BLaER1 (cell line): ENCODE results near the gene DAPK2.

Experiments
- H3K27ac ChIP-seq: shearing (Covaris generic); formaldehyde crosslinking; 2 replicates; pipeline ENCODE4 v1.8.1; 2022
- H3K27me3 ChIP-seq: shearing (Covaris generic); formaldehyde crosslinking; 2 replicates; pipeline ENCODE4 v1.8.1; 2022
- H3K36me3 ChIP-seq: shearing (Covaris generic); formaldehyde crosslinking; 2 replicates; pipeline ENCODE4 v1.8.1; 2022
- H3K4me1 ChIP-seq: shearing (Covaris generic); formaldehyde crosslinking; 2 replicates; pipeline ENCODE4 v1.8.1; 2022
- H3K4me2 ChIP-seq: shearing (Covaris generic); formaldehyde crosslinking; 2 replicates; pipeline ENCODE4 v1.8.1; 2022
- H3K4me3 ChIP-seq: shearing (Covaris generic); formaldehyde crosslinking; 2 replicates; pipeline ENCODE4 v1.8.1; 2022
- H3K9ac ChIP-seq: shearing (Covaris generic); formaldehyde crosslinking; 2 replicates; pipeline ENCODE4 v1.8.1; 2022
- H3K9me3 ChIP-seq: shearing (Covaris generic); formaldehyde crosslinking; 2 replicates; pipeline ENCODE4 v1.8.1; 2022
- H4K20me1 ChIP-seq: shearing (Covaris generic); formaldehyde crosslinking; 2 replicates; pipeline ENCODE4 v1.8.1; 2022
- Cebpa-rat ChIP-seq: shearing (Covaris generic); IDR thresholded peaks from 2 replicates; pipeline ENCODE4 v1.8.1; 2022

DAPK2 gene

DNA sequence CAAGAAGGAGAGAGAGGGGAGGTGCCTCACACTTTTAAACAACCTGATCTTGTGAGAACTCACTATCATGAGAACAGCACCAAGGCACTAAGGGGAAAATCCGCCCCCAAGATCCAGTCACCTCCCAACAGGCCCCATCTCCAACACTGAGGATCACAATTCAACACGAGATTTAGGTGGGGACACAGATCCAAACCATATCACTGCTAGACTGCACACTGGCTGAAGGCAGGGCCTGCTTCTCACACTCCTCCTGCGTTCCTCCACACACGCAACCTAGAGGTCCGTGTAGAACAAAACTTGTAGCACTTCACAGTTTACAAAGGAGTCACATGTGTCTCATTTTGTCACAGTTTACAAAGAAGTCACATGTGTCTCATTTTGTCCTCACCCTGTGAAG, 97.8 kb downstream of the DAPK2 start:
- no peaks in the 10 kb centered on the region for H4K20me1 ChIP-seq
- TF ChIP-seq Cebpa-rat: no peak
- peaks cover 11% of the 10 kb centered on the region for H3K4me1 ChIP-seq
- no peak overlapping the region for H3K27ac ChIP-seq
- no peak overlapping the region for H3K4me3 ChIP-seq
- no peak overlapping the region for H3K9ac ChIP-seq
- peak overlapping the region; percentile 48 for H3K4me2 ChIP-seq
- H3K9me3 ChIP-seq: no peaks in the 10 kb centered on the region
- no peaks in the 10 kb centered on the region for H3K36me3 ChIP-seq
- H3K27me3 ChIP-seq: no peaks in the 10 kb centered on the region

DNA sequence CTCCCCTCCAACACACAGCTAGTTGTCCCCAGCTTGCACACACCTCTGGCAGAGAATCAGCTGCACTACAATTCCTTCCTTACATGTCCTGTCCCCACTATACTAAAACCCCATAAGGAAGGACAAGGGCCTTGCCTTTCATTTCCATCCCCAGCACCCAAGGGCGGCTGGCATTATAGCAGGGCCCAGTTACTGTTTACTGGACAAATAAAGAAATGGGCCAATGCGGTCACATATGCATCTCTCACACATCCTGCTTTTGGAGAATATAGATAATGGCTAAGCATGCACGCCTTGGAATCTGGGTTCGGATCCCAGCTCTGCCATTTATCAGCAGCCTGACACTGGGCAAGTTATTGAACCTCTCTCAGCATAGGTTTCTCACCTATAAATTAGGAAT, 99.1 kb downstream of the DAPK2 start:
- H3K4me3 ChIP-seq: no peak overlapping the region
- H3K27me3 ChIP-seq: no peaks in the 10 kb centered on the region
- peaks cover 11% of the 10 kb centered on the region for H3K4me1 ChIP-seq
- no peaks in the 10 kb centered on the region for H3K36me3 ChIP-seq
- H4K20me1 ChIP-seq: no peaks in the 10 kb centered on the region
- no peak for TF ChIP-seq Cebpa-rat
- H3K4me2 ChIP-seq: no peak overlapping the region
- H3K27ac ChIP-seq: no peak overlapping the region
- no peak overlapping the region for H3K9ac ChIP-seq
- H3K9me3 ChIP-seq: no peaks in the 10 kb centered on the region

DNA sequence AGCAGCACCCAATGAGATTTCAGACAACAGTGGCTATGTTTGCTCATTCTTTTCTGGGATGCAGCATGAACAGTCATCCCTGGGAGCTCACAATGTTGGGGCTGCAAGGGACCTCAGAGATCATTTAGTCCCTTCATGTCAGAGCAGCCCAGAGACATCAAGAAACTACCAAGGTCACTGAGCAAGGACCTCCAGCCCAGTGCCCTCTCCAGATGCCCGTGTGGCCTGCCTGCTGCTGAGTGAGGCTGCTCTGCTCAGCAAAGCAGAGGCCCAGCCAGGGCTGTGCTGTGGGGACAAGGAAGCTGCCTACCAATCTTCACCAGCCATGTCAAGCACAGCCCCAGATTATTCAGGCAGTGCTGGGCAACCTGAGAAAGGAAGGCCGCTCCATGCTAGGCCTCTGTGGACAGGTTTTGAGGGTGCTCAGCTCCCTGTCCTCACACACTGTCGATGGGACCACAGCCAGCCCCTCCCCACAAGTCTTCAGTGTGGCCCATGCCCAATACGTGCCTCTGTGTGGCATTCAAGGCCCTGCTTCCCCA, 99.7 kb downstream of the DAPK2 start:
- Histone ChIP-seq H3K4me2 (no peak overlapping the region), H3K9ac (no peak overlapping the region), H3K4me3 (no peak overlapping the region), H3K36me3 (no peaks in the 10 kb centered on the region), H3K4me1 (peaks cover 11% of the 10 kb centered on the region), H3K27me3 (no peaks in the 10 kb centered on the region), H3K27ac (no peak overlapping the region), H3K9me3 (no peaks in the 10 kb centered on the region), H4K20me1 (no peaks in the 10 kb centered on the region)
- no peak for TF ChIP-seq Cebpa-rat

DNA sequence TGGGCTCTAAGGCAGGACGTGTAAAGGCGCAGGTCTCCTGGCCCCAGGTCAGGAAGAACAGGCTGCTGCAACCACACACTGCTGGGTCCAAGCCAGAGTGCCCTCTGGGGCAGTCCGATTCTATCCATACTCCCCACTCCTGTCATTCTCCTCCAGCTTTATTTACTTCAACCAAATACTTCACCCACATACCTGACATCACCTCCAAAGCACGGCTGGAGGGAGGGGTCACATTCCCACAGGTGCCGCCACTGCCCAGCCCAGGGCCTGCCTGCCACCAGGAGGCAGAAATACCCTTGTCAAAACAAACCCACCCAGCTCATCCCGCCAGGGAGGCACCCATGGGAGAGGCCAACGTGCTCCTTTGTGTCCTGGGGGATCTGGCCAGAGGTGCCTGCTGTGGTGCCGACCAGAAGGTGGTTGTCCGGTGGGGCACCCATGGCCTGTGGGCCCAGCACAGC, 100.4 kb downstream of the DAPK2 start:
- Histone ChIP-seq H3K9me3 (no peaks in the 10 kb centered on the region), H3K9ac (no peak overlapping the region), H3K27ac (no peak overlapping the region), H3K4me1 (peaks cover 11% of the 10 kb centered on the region), H3K4me2 (no peak overlapping the region), H3K36me3 (no peaks in the 10 kb centered on the region), H4K20me1 (no peaks in the 10 kb centered on the region), H3K4me3 (no peak overlapping the region), H3K27me3 (no peaks in the 10 kb centered on the region)
- TF ChIP-seq Cebpa-rat: no peak

DNA sequence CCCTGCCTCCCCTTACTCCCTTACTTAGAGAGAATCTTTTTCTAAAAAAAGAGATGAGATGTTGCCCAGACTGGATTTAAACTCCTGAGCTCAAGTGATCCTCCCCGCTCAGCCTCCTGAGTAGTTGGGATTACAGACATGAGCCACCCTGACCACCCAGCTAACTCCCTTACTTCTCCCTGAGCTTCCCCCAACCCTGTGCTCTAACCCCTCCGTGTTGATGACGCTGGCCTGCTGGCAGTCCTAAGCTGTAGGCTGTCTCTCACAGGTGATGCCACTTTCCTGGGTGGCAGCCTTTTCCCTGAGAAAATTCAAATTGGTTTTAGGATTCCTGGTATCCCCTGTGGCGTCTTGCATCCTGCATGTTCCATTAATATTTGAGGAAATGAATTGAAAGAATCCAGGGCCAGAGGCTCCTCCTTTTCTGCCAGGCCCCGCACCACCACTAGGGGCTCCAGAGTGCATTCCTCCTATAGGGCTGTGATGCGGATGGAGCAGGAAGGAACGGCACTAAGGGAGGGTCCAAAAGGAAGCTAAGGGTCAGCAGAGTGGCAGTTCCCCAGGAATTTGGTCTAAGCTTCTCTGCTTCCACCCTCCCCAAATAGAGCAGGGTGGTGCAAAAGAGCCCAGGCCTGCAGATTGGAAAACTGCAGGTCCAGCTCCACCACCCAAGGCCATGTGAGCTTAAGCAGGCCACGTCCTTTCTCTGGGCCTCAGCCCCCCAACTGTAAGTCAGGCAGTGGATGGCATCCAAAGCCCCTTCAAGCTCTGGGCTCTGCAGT, 101.1 kb downstream of the DAPK2 start:
- no peaks in the 10 kb centered on the region for H3K36me3 ChIP-seq
- no peak overlapping the region for H3K4me3 ChIP-seq
- no peaks in the 10 kb centered on the region for H3K9me3 ChIP-seq
- no peak for TF ChIP-seq Cebpa-rat
- H3K4me2 ChIP-seq: no peak overlapping the region
- H3K4me1 ChIP-seq: peaks cover 11% of the 10 kb centered on the region
- H3K9ac ChIP-seq: no peak overlapping the region
- no peaks in the 10 kb centered on the region for H3K27me3 ChIP-seq
- H4K20me1 ChIP-seq: no peaks in the 10 kb centered on the region
- no peak overlapping the region for H3K27ac ChIP-seq

DNA sequence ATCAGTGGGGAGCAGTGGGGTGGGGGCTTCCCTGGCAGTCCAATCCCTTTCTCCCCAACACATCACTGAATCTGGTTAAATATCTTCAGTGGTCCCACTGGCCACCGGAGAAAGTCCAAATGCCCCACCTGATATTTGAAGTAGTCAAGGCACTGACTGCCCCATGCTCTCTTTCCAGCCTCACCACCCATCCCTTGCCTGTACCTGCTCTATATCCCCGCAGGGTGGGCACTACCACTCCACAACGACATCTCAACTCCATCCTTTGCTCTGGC, 101.7 kb downstream of the DAPK2 start:
- no peak overlapping the region for H3K4me2 ChIP-seq
- no peak overlapping the region for H3K4me3 ChIP-seq
- H3K9ac ChIP-seq: no peak overlapping the region
- H4K20me1 ChIP-seq: no peaks in the 10 kb centered on the region
- peaks cover 15% of the 10 kb centered on the region for H3K4me1 ChIP-seq
- no peaks in the 10 kb centered on the region for H3K36me3 ChIP-seq
- H3K27me3 ChIP-seq: no peaks in the 10 kb centered on the region
- no peaks in the 10 kb centered on the region for H3K9me3 ChIP-seq
- H3K27ac ChIP-seq: no peak overlapping the region
- no peak for TF ChIP-seq Cebpa-rat

DNA sequence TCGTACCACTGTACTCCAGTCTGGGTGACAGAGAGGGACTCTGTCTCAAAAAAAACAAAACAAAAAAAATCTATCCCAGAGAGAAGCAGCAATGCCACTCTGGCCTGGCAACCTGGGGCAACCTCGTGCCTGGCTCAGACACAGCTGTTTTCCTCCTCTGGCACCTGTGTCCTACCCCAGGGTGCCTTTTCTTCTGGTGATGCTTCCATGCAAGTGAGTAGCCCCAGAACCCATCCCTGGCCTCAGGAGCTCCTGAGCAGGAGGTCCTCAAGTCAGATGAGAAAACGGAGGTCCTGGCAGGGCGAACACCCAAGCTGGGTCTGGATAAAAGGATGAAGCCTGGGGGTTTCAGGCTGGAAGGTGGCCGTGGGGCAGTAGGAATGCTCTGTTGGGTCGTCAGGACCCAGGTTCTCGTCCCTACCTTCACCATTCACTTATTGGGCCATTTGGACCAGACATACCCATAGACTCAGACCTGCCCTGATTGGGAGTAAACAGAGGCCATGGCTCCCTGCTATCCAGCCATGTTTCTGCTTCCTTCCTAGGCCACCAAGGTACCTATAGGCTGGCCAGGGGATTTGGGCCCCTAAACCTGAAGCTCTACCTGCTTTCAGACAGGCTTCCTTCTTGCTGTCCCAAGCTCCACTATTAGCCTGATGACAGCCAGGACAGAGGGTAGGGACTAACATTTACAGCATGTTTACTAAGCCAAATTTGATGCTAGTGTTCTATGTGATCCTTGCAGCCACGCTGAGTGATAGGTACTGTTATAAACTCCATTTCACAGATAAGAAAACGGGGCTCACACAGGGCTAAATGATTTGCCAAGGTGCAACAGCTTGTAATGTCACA, 102.2 kb downstream of the DAPK2 start:
- no peak for TF ChIP-seq Cebpa-rat
- Histone ChIP-seq H3K27ac (no peak overlapping the region), H3K4me1 (peaks cover 15% of the 10 kb centered on the region), H4K20me1 (no peaks in the 10 kb centered on the region), H3K9me3 (no peaks in the 10 kb centered on the region), H3K36me3 (no peaks in the 10 kb centered on the region), H3K9ac (no peak overlapping the region), H3K4me2 (no peak overlapping the region), H3K27me3 (no peaks in the 10 kb centered on the region), H3K4me3 (no peak overlapping the region)

DNA sequence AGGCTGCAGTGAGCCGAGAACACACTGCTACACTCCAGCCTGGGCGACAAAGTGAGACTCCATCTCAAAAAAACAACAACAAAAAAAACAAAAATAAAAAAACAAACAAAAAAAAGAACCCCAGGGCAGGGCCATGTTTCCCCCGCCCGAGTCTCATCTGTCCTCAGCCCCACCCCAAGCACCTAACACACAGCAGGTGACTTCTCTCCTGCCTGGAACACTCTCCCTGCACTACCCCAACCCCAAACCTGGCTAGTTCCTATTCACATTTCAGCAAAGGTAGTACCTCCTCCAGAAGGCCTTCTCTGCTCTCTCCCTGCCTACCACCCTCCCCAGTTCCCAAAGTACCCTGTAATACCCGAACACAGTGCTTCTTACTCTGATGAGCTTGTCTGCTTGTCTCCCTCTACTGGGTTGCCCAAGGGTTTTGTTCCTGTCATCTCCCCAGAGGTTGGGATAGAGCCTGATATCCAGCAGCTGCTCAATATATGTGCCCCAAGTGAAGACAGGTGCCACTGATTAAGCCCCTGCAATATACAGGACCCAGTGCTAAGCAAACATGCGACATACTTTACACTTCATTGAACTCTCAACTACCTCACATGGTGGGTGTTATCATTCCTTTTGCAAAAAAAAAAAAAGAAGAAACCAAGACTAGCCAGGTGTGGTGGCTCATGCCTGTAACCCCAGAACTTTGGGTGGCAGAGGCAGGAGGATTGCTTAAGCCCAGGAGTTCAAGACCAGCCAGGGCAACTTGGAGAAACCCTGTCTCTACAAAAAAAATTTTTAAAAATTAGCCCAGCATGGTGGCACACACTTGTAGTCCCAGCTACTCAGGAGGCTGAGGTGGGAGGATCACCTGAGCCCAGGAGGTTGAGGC, 103.6 kb downstream of the DAPK2 start:
- no peaks in the 10 kb centered on the region for H4K20me1 ChIP-seq
- no peaks in the 10 kb centered on the region for H3K27me3 ChIP-seq
- no peak for TF ChIP-seq Cebpa-rat
- peaks cover 20% of the 10 kb centered on the region for H3K4me1 ChIP-seq
- H3K9me3 ChIP-seq: no peaks in the 10 kb centered on the region
- no peak overlapping the region for H3K27ac ChIP-seq
- H3K36me3 ChIP-seq: no peaks in the 10 kb centered on the region
- H3K4me2 ChIP-seq: no peak overlapping the region
- H3K9ac ChIP-seq: no peak overlapping the region
- H3K4me3 ChIP-seq: no peak overlapping the region

DNA sequence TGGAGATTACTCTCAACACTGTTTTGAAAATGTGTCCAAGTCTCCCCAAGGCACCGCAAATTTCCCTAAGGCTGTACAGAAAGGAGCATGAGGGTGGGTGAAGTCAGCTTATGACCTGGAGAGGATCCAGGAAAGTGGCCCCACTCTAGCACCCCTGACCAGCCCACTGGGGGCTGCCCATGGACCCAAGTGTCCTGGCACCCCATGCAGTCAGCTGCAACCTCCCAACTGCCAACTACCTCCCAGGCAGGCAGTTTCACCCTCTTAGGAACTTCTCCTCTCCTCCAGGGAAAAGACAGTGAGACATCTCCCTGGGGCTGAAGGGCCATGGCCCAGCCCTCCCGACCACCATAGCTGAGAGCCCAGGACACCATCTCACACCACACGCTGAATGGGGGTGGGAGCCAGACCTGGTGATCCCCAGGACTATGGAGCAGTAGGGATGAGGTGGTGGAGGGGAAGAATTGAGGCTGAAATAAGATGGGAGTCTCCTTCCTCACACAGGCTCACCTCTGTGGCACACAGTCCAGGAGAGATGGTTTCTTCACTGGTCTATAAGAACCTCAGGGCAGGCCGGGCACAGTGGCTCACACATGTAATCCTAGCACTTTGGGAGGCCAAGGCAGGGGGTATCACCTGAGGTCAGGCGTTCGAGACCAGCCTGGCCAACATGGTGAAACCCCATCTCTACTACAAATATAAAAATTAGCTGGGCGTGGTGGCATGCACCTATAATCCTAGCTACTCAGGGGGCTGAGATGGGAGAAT, 104.4 kb downstream of the DAPK2 start:
- H3K4me3 ChIP-seq: no peak overlapping the region
- H3K9me3 ChIP-seq: no peaks in the 10 kb centered on the region
- H3K4me2 ChIP-seq: no peak overlapping the region
- no peaks in the 10 kb centered on the region for H3K27me3 ChIP-seq
- H3K36me3 ChIP-seq: no peaks in the 10 kb centered on the region
- no peak overlapping the region for H3K27ac ChIP-seq
- no peak for TF ChIP-seq Cebpa-rat
- no peak overlapping the region for H3K9ac ChIP-seq
- peaks cover 20% of the 10 kb centered on the region for H3K4me1 ChIP-seq
- H4K20me1 ChIP-seq: no peaks in the 10 kb centered on the region
